IMR-90 (cell line): Measurements from ENCODE around the gene RASGRP4. TPM values are rescaled to one million over a fixed set of nuclear protein-coding genes. Genes with fewer than 3 reads are reported as not detected.

Experiments used
- ATAC-seq: fragments of 200-7000 bp; cut with Tn5 transposase; 2 replicates; pipeline ENCODE4 v1.9.1; 2020; ENCODE audit warnings: low read depth, mild to moderate bottlenecking, moderate library complexity
- BruUV-seq: library from RNA; stranded (reverse); fragments of 400-500 nt; replicated peaks from 2 replicates; lab custom pipeline; 2021; lab: Mats Ljungman, UMichigan
- CTCF ChIA-PET: fragments of 300-600 bp; formaldehyde crosslinking; extraction: SDS; loops from one replicate; lab custom pipeline; 2021; ENCODE audit warnings: antibody characterized with exemption; lab: Yijun Ruan, JAX
- POLR2A ChIA-PET: fragments of 300-600 bp; sonication (Branson Sonifier 250); formaldehyde crosslinking; loops from one replicate; lab custom pipeline; 2022; ENCODE audit warnings: antibody characterized with exemption; ENCODE audit not compliant: unreplicated experiment; lab: Charles Lee
- DNase-seq: peaks from one replicate; pipeline ENCODE4 v3.0.0; 2013
- H2AFZ ChIP-seq: replicated peaks from 2 replicates; pipeline ENCODE3; 2013; ENCODE audit warnings: low read length, mild to moderate bottlenecking; ENCODE audit not compliant: poor library complexity
- H2AK5ac ChIP-seq: 2 replicates; pipeline ENCODE4 v1.6.1; 2013; ENCODE audit warnings: low read depth, low read length, inconsistent platforms
- H2AK9ac ChIP-seq: replicated peaks from 2 replicates; pipeline ENCODE3; 2013; ENCODE audit warnings: mild to moderate bottlenecking, low read depth, low read length, moderate library complexity; ENCODE audit not compliant: poor library complexity
- H2BK120ac ChIP-seq: 2 replicates; pipeline ENCODE4 v1.6.1; 2013; ENCODE audit warnings: low read depth, low read length, inconsistent platforms
- H2BK15ac ChIP-seq: 3 replicates; pipeline ENCODE4 v1.6.1; 2013; ENCODE audit warnings: low read depth, low read length, inconsistent platforms
- H2BK20ac ChIP-seq: 2 replicates; pipeline ENCODE4 v1.6.1; 2013; ENCODE audit warnings: low read depth, mild to moderate bottlenecking, inconsistent platforms, low read length, moderate library complexity
- H2BK5ac ChIP-seq: 2 replicates; pipeline ENCODE4 v1.6.1; 2013; ENCODE audit warnings: mild to moderate bottlenecking, low read depth, low read length, inconsistent platforms; ENCODE audit not compliant: poor library complexity, severe bottlenecking
- H3K14ac ChIP-seq: replicated peaks from 2 replicates; pipeline ENCODE4 v1.6.1; 2013; ENCODE audit warnings: low read depth, low read length, inconsistent platforms
- H3K18ac ChIP-seq: 2 replicates; pipeline ENCODE4 v1.6.1; 2013; ENCODE audit warnings: low read depth, low read length, control low read depth
- H3K23ac ChIP-seq: 2 replicates; pipeline ENCODE4 v1.6.1; 2013; ENCODE audit warnings: low read depth, low read length, inconsistent platforms
- H3K27ac ChIP-seq: 2 replicates; pipeline ENCODE4 v1.5.1; 2013; ENCODE audit warnings: mild to moderate bottlenecking, control low read depth, low read length; ENCODE audit not compliant: insufficient read depth
- H3K27me3 ChIP-seq: 2 replicates; pipeline ENCODE4 v1.6.1; 2013; ENCODE audit warnings: low read length; ENCODE audit not compliant: control insufficient read depth, insufficient read depth
- H3K36me3 ChIP-seq: 2 replicates; pipeline ENCODE4 v1.6.1; 2013; ENCODE audit warnings: low read length, mixed read lengths; ENCODE audit not compliant: control insufficient read depth, insufficient read depth
- H3K4ac ChIP-seq: 2 replicates; pipeline ENCODE4 v1.6.1; 2013; ENCODE audit warnings: low read depth, low read length, inconsistent platforms
- H3K4me1 ChIP-seq: 2 replicates; pipeline ENCODE4 v1.6.1; 2013; ENCODE audit warnings: low read length, mixed read lengths; ENCODE audit not compliant: control insufficient read depth, insufficient read depth
- H3K4me2 ChIP-seq: 2 replicates; pipeline ENCODE4 v1.6.1; 2013; ENCODE audit warnings: low read depth, mild to moderate bottlenecking, control low read depth, low read length, moderate library complexity
- H3K4me3 ChIP-seq: 2 replicates; pipeline ENCODE4 v1.5.1; 2013; ENCODE audit warnings: low read depth, mild to moderate bottlenecking, control low read depth, low read length, moderate library complexity; ENCODE audit not compliant: insufficient read depth
- H3K56ac ChIP-seq: 2 replicates; pipeline ENCODE4 v1.6.1; 2013; ENCODE audit warnings: low read length, inconsistent platforms; ENCODE audit not compliant: insufficient read depth; ENCODE audit errors: extremely low read depth
- H3K79me1 ChIP-seq, 2 experiments: 2 replicates each; pipeline ENCODE4 v1.6.1; 2013; ENCODE audit warnings: low read length in 2 of 2, inconsistent platforms in 1 of 2, low read depth in 1 of 2
- H3K9ac ChIP-seq: 2 replicates; pipeline ENCODE4 v1.6.1; 2013; ENCODE audit warnings: low read depth, low read length, control low read depth
- H3K9me1 ChIP-seq: 2 replicates; pipeline ENCODE4 v1.6.1; 2013; ENCODE audit warnings: low read length, inconsistent platforms; ENCODE audit not compliant: insufficient read depth
- H3K9me3 ChIP-seq: 2 replicates; pipeline ENCODE4 v1.6.1; 2013; ENCODE audit warnings: low read length; ENCODE audit not compliant: control insufficient read depth, insufficient read depth
- H4K20me1 ChIP-seq: 2 replicates; pipeline ENCODE4 v1.6.1; 2013; ENCODE audit warnings: low read length, inconsistent platforms; ENCODE audit not compliant: insufficient read depth
- H4K5ac ChIP-seq: 2 replicates; pipeline ENCODE4 v1.6.1; 2013; ENCODE audit warnings: mild to moderate bottlenecking, low read depth, low read length, control low read depth
- H4K8ac ChIP-seq, 2 experiments: 2 replicates each; pipeline ENCODE4 v1.6.1; 2013; ENCODE audit warnings: low read depth in 2 of 2, low read length in 2 of 2, control low read depth in 1 of 2, inconsistent platforms in 1 of 2
- H4K91ac ChIP-seq: 2 replicates; pipeline ENCODE4 v1.6.1; 2013; ENCODE audit warnings: low read depth, low read length, inconsistent platforms; ENCODE audit not compliant: insufficient read depth
- BHLHE40 ChIP-seq: fragments of 150-350 bp; IDR thresholded peaks from 2 replicates; pipeline ENCODE4 v1.6.1; 2016; ENCODE audit warnings: mild to moderate bottlenecking, low read depth, low read length
- CHD1 ChIP-seq: IDR thresholded peaks from 2 replicates; pipeline ENCODE4 v1.6.1; 2012; ENCODE audit warnings: low read depth, low read length, improper control_type of control experiment
- FOS ChIP-seq: fragments of 150-350 bp; IDR thresholded peaks from 2 replicates; pipeline ENCODE4 v1.6.1; 2016; ENCODE audit warnings: low read depth, low read length
- MAFK ChIP-seq: IDR thresholded peaks from 2 replicates; pipeline ENCODE4 v1.6.1; 2012; ENCODE audit warnings: low read depth, low read length, improper control_type of control experiment
- MAZ ChIP-seq: IDR thresholded peaks from 2 replicates; pipeline ENCODE4 v1.6.1; 2012; ENCODE audit warnings: low read depth, mild to moderate bottlenecking, low read length, improper control_type of control experiment, moderate library complexity, borderline replicate concordance
- MXI1 ChIP-seq: IDR thresholded peaks from 2 replicates; pipeline ENCODE4 v1.6.1; 2012; ENCODE audit warnings: low read depth, mild to moderate bottlenecking, low read length, moderate library complexity, borderline replicate concordance
- NFE2L2 ChIP-seq: fragments of 150-350 bp; IDR thresholded peaks from 2 replicates; pipeline ENCODE4 v1.6.1; 2016; ENCODE audit warnings: low read depth, mild to moderate bottlenecking, low read length
- POLR2A ChIP-seq: IDR thresholded peaks from 2 replicates; pipeline ENCODE4 v1.6.1; 2012; ENCODE audit warnings: mild to moderate bottlenecking, low read depth, low read length
- RAD21 ChIP-seq: IDR thresholded peaks from 2 replicates; pipeline ENCODE4 v1.6.1; 2012; ENCODE audit warnings: low read length, improper control_type of control experiment
- RFX5 ChIP-seq: IDR thresholded peaks from 2 replicates; pipeline ENCODE4 v1.8.0; 2012; ENCODE audit warnings: low read depth, mild to moderate bottlenecking, low read length, moderate library complexity
- SMC3 ChIP-seq: fragments of 150-350 bp; IDR thresholded peaks from 2 replicates; pipeline ENCODE4 v1.6.1; 2016; ENCODE audit warnings: low read depth, mild to moderate bottlenecking, antibody characterized with exemption, low read length, moderate library complexity
- WGBS, 2 experiments: methylation state at CpG; one replicate each; pipeline versions ENCODE4 v1.1.5 to v1.1.7; 2013; ENCODE audit warnings: missing lambda C conversion rate in 2 of 2; ENCODE audit not compliant: insufficient read length in 1 of 2; ENCODE audit errors: extremely low coverage in 2 of 2; 5-methylcytosine and 5-hydroxymethylcytosine counted together
- dilution Hi-C: fragments of 300-500 bp; cut with HindIII; formaldehyde crosslinking; loops from one replicate; pipeline ENCODE4 v1.14.3; 2018; ENCODE audit warnings: low sequenced_read_pairs; ENCODE audit not compliant: unreplicated experiment
- in situ Hi-C: fragments of 300-500 bp; cut with MboI; formaldehyde crosslinking; loops from 3 replicates; pipeline ENCODE4 v1.14.3; 2019; ENCODE audit warnings: low sequenced_read_pairs, inconsistent platforms, mixed read lengths
- intact Hi-C: fragments of 100-400 bp; cut with micrococcal nuclease; formaldehyde crosslinking; loops from 2 replicates; pipeline ENCODE4 v1.10.0; 2022
- polyA plus RNA-seq, 3 experiments: library from polyadenylated mRNA; depleted of rRNA; stranded (reverse); fragments of >200 nt; gene quantifications; 2 replicates each; pipeline ENCODE4 v1.2.3, GENCODE V29; 2012; ENCODE audit warnings: low replicate concordance in 1 of 3
- total RNA-seq: library from RNA; depleted of rRNA; stranded (reverse); fragments of >200 nt; gene quantifications from 2 replicates; pipeline ENCODE4 v1.2.3, GENCODE V29; 2012
- TF ChIP-seq, protein P1 (sequence below): fragments of 150-350 bp; IDR thresholded peaks from 2 replicates; pipeline ENCODE4 v1.6.1; 2017; ENCODE audit warnings: mild to moderate bottlenecking, antibody characterized with exemption, low read length, low read depth
- TF ChIP-seq, protein P2 (sequence below): fragments of 150-350 bp; IDR thresholded peaks from 2 replicates; pipeline ENCODE4 v1.6.1; 2016; ENCODE audit warnings: low read depth, mild to moderate bottlenecking, low read length, moderate library complexity, borderline replicate concordance
- TF ChIP-seq, protein P3 (sequence below): conservative IDR thresholded peaks from 2 replicates; pipeline ENCODE4 v1.5.1; 2012; ENCODE audit warnings: mild to moderate bottlenecking, low read depth, low read length, improper control_type of control experiment

The RASGRP4 gene
- total and polyA plus RNA-seq, 2 of the 4 experiments (the other 2 are of a cell fraction): not detected

DNA sequence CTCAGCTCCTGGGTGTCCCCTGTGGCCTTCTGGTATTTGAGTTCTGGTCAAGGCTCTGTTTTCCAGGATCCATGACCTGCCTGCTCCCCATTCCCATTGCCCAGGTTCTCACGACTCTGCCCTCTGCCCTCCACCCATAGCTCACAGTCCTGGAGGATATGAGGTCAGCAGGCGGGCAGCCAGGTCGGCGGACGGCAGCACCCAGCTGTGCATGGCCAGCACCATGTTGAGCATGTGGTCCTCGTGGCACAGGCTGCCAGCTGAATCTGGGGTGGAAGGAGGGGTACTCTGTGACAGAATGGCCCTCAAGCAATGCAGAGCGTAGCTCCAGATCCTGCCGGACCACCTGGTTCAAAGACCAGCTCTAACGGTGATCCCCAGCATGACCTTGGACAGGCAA is 5.1 kb downstream of the RASGRP4 start:
- Histone ChIP-seq H4K20me1 (no peaks in the 10 kb centered on the region), H3K9me1 (peaks cover 6% of the 10 kb centered on the region; the same call in 1 of the 2 replicates)

More for the DNA sequence above, 5.1 kb downstream of the RASGRP4 start:
- no peak overlapping the region for H3K4ac ChIP-seq
- no peak overlapping the region for H3K4me2 ChIP-seq
- H4K5ac ChIP-seq: no peak overlapping the region
- H2BK5ac ChIP-seq: no peak overlapping the region
- no peak overlapping the region for H2AK9ac ChIP-seq
- H3K79me1 ChIP-seq: no peaks in the 10 kb centered on the region
- no peak overlapping the region for H2BK120ac ChIP-seq
- H2BK15ac ChIP-seq: no peak overlapping the region
- H4K8ac ChIP-seq: no peak overlapping the region
- no peaks in the 10 kb centered on the region for H3K9me3 ChIP-seq
- H3K27me3 ChIP-seq: peaks cover 43% of the 10 kb centered on the region
- no peak overlapping the region for H3K9ac ChIP-seq
- H2BK20ac ChIP-seq: no peak overlapping the region
- intact Hi-C loops (no loop called here), dilution Hi-C loops (no loop called here), in situ Hi-C loops (loop anchor here (25.0 kb wide), 1 partner anchor 516 kb away; the partner anchor contains the start of genes MRPS12 and SARS2)
- no peak overlapping the region for H3K14ac ChIP-seq
- no peak overlapping the region for H2AK5ac ChIP-seq
- ChIA-PET CTCF (no interaction called here), POLR2A (no interaction called here)
- H3K4me1 ChIP-seq: no peaks in the 10 kb centered on the region
- BruUV-seq: no TSS peak
- H3K36me3 ChIP-seq: no peaks in the 10 kb centered on the region
- H3K56ac ChIP-seq: no peak overlapping the region
- no peak for DNase-seq
- TF ChIP-seq NFE2L2 (no peak), RAD21 (no peak), RFX5 (no peak), MAZ (no peak), POLR2A (no peak), MXI1 (no peak), CHD1 (no peak), MAFK (no peak), SMC3 (no peak), BHLHE40 (no peak), FOS (no peak)
- TF ChIP-seq, protein P1, sequence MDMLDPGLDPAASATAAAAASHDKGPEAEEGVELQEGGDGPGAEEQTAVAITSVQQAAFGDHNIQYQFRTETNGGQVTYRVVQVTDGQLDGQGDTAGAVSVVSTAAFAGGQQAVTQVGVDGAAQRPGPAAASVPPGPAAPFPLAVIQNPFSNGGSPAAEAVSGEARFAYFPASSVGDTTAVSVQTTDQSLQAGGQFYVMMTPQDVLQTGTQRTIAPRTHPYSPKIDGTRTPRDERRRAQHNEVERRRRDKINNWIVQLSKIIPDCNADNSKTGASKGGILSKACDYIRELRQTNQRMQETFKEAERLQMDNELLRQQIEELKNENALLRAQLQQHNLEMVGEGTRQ: no peak
- TF ChIP-seq, protein P2, sequence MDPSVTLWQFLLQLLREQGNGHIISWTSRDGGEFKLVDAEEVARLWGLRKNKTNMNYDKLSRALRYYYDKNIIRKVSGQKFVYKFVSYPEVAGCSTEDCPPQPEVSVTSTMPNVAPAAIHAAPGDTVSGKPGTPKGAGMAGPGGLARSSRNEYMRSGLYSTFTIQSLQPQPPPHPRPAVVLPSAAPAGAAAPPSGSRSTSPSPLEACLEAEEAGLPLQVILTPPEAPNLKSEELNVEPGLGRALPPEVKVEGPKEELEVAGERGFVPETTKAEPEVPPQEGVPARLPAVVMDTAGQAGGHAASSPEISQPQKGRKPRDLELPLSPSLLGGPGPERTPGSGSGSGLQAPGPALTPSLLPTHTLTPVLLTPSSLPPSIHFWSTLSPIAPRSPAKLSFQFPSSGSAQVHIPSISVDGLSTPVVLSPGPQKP: no peak
- TF ChIP-seq, protein P3, sequence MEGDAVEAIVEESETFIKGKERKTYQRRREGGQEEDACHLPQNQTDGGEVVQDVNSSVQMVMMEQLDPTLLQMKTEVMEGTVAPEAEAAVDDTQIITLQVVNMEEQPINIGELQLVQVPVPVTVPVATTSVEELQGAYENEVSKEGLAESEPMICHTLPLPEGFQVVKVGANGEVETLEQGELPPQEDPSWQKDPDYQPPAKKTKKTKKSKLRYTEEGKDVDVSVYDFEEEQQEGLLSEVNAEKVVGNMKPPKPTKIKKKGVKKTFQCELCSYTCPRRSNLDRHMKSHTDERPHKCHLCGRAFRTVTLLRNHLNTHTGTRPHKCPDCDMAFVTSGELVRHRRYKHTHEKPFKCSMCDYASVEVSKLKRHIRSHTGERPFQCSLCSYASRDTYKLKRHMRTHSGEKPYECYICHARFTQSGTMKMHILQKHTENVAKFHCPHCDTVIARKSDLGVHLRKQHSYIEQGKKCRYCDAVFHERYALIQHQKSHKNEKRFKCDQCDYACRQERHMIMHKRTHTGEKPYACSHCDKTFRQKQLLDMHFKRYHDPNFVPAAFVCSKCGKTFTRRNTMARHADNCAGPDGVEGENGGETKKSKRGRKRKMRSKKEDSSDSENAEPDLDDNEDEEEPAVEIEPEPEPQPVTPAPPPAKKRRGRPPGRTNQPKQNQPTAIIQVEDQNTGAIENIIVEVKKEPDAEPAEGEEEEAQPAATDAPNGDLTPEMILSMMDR: no peak
- 67% methylated on average over 4 of the region's 9 CpGs; no CpG with 5 or more reads in 1 of the 2 experiments for WGBS, 2 experiments
- H3K4me3 ChIP-seq: no peak overlapping the region
- H2AFZ ChIP-seq: no peak overlapping the region
- H3K27ac ChIP-seq: no peak overlapping the region
- H4K91ac ChIP-seq: no peak overlapping the region
- no peak overlapping the region for H3K23ac ChIP-seq
- no peak for ATAC-seq
- no peak overlapping the region for H3K18ac ChIP-seq
